HG02642 (cell line): ENCODE measurements around the gene ABCC4.

Source experiments
- ATAC-seq: cut with Tn5 transposase; IDR thresholded peaks from one replicate; pipeline ENCODE4 v1.9.1; 2021; ENCODE audit warnings: mild to moderate bottlenecking; ENCODE audit not compliant: unreplicated experiment, poor library complexity

The ABCC4 gene

GRCh38 chr13:95260031-95260525, 41.2 kb downstream of the ABCC4 start:
- peak; percentile 44 for ATAC-seq

GRCh38 chr13:95258619-95259194, 42.5 kb downstream of the ABCC4 start:
- peak; percentile 57 for ATAC-seq

- ATAC-seq, result no peak
Measured at GRCh38 chr13:95258098-95258497, 43.2 kb downstream of the ABCC4 start.

- ATAC-seq, result no peak
Measured at GRCh38 chr13:95256091-95256490, 45.2 kb downstream of the ABCC4 start.

- ATAC-seq, result no peak
Measured at GRCh38 chr13:95255072-95255732, 46.0 kb downstream of the ABCC4 start.

GRCh38 chr13:95254339-95254738, 46.9 kb downstream of the ABCC4 start:
- ATAC-seq, result no peak

- no peak for ATAC-seq
Measured at GRCh38 chr13:95253033-95253432, 48.2 kb downstream of the ABCC4 start.

GRCh38 chr13:95251641-95252040, 49.6 kb downstream of the ABCC4 start:
- peak; percentile 55 for ATAC-seq

GRCh38 chr13:95250961-95251360, 50.3 kb downstream of the ABCC4 start:
- ATAC-seq, result peak; percentile 43

GRCh38 chr13:95248953-95249352, 52.3 kb downstream of the ABCC4 start:
- no peak for ATAC-seq

- ATAC-seq, result no peak
Measured at GRCh38 chr13:95247852-95248251, 53.4 kb downstream of the ABCC4 start.

GRCh38 chr13:95247171-95247570, 54.1 kb downstream of the ABCC4 start:
- ATAC-seq, result no peak

- no peak for ATAC-seq
Measured at GRCh38 chr13:95246292-95247082, 54.8 kb downstream of the ABCC4 start.

- ATAC-seq, result peak; percentile 82
Measured at GRCh38 chr13:95245071-95245470, 56.2 kb downstream of the ABCC4 start.

- ATAC-seq, result no peak
Measured at GRCh38 chr13:95243207-95243606, 58.0 kb downstream of the ABCC4 start.

GRCh38 chr13:95241321-95241720, 59.9 kb downstream of the ABCC4 start:
- no peak for ATAC-seq

GRCh38 chr13:95239283-95239682, 62.0 kb downstream of the ABCC4 start:
- ATAC-seq, result no peak

GRCh38 chr13:95237310-95237870, 63.9 kb downstream of the ABCC4 start:
- ATAC-seq, result no peak

GRCh38 chr13:95236774-95237173, 64.5 kb downstream of the ABCC4 start:
- ATAC-seq, result no peak

- no peak for ATAC-seq
Measured at GRCh38 chr13:95235974-95236373, 65.3 kb downstream of the ABCC4 start.

GRCh38 chr13:95235199-95235756, 66.0 kb downstream of the ABCC4 start:
- ATAC-seq, result no peak
